ENCODE data around the gene NOS3. TPM values are rescaled to one million over a fixed set of nuclear protein-coding genes. Genes with fewer than 3 reads are reported as not detected.

NOS3 gene
- total RNA-seq, 1 experiment from 2014 or later, result 0.66 TPM

- ChIA-PET POLR2A (ENCODE audit: unreplicated experiment) (no interaction called here), CTCF (no interaction called here)
- H2AFZ ChIP-seq (ENCODE audit: low read length), result no peak overlapping the region
- H3K9me3 ChIP-seq (ENCODE audit: low read length), result 0 out of 2 replicates have a peak, but pooled peaks cover 6% of the 10 kb centered on the region
- no peaks in the 10 kb centered on the region for H4K20me1 ChIP-seq (ENCODE audit: low read length)
- DNase-seq (no peak), ATAC-seq (no peak)
- TF ChIP-seq CTCF (conservative IDR thresholded peaks at IDR 0.05; ENCODE audit: low read depth, low read length) (no peak), EZH2 (IDR thresholded peaks at IDR 0.05; ENCODE audit: low read length, unreplicated experiment) (no peak), EZH2phosphoT487 (IDR thresholded peaks at IDR 0.05; ENCODE audit: borderline replicate concordance, low read length) (no peak)
- no peak overlapping the region for H3K9ac ChIP-seq (ENCODE audit: low read length)
- H3K27ac ChIP-seq (ENCODE audit: low read length), result no peak overlapping the region
- H3F3A ChIP-seq (ENCODE audit: low read length, unreplicated experiment), result no peaks in the 10 kb centered on the region
- H3K36me3 ChIP-seq (ENCODE audit: low read depth, low read length), result no peaks in the 10 kb centered on the region
- no peaks in the 10 kb centered on the region for H3K79me2 ChIP-seq (ENCODE audit: low read length)
- no peaks in the 10 kb centered on the region for H3K9me2 ChIP-seq (replicated peaks; ENCODE audit: low read length)
- BruUV-seq (replicated peaks), result no TSS peak
- H3K4me2 ChIP-seq (ENCODE audit: low read length), result no peak overlapping the region
- intact Hi-C loops (cut with micrococcal nuclease), result no loop called here
- H3K27me3 ChIP-seq (ENCODE audit: low read length), result no peaks in the 10 kb centered on the region
- H3K4me1 ChIP-seq (ENCODE audit: insufficient read depth, low read length), result peaks cover 6% of the 10 kb centered on the region
- no peak overlapping the region for H3K4me3 ChIP-seq (ENCODE audit: low read length)
Measured at GRCh38 chr7:150993511-150993910, 2.7 kb downstream of the NOS3 start.

GRCh38 chr7:150994141-150994837, 3.5 kb downstream of the NOS3 start:
- ATAC-seq (no peak), DNase-seq (no peak)
- H3K4me2 ChIP-seq (ENCODE audit: low read length), result no peak overlapping the region
- CTCF ChIA-PET, result no interaction called here
- H3K9ac ChIP-seq (ENCODE audit: low read length), result no peak overlapping the region
- H3K4me3 ChIP-seq (ENCODE audit: low read length), result no peak overlapping the region
- H3K4me1 ChIP-seq (ENCODE audit: insufficient read depth, low read length), result peaks cover 6% of the 10 kb centered on the region
- H3K27me3 ChIP-seq (ENCODE audit: low read length), result no peaks in the 10 kb centered on the region
- H3F3A ChIP-seq (ENCODE audit: low read length, unreplicated experiment), result no peaks in the 10 kb centered on the region
- TF ChIP-seq EZH2phosphoT487 (IDR thresholded peaks at IDR 0.05; ENCODE audit: borderline replicate concordance, low read length) (no peak), EZH2 (IDR thresholded peaks at IDR 0.05; ENCODE audit: low read length, unreplicated experiment) (no peak), CTCF (conservative IDR thresholded peaks at IDR 0.05; ENCODE audit: low read depth, low read length) (no peak)
- 0 out of 2 replicates have a peak, but pooled peaks cover 6% of the 10 kb centered on the region for H3K9me3 ChIP-seq (ENCODE audit: low read length)
- no TSS peak for BruUV-seq (replicated peaks)
- no peak overlapping the region for H2AFZ ChIP-seq (ENCODE audit: low read length)
- H3K27ac ChIP-seq (ENCODE audit: low read length), result no peak overlapping the region
- H3K36me3 ChIP-seq (ENCODE audit: low read depth, low read length), result no peaks in the 10 kb centered on the region
- H3K9me2 ChIP-seq (replicated peaks; ENCODE audit: low read length), result no peaks in the 10 kb centered on the region
- intact Hi-C loops (cut with micrococcal nuclease), result no loop called here
- POLR2A ChIA-PET (ENCODE audit: unreplicated experiment), result no interaction called here
- H3K79me2 ChIP-seq (ENCODE audit: low read length), result no peaks in the 10 kb centered on the region
- H4K20me1 ChIP-seq (ENCODE audit: low read length), result no peaks in the 10 kb centered on the region

GRCh38 chr7:150994838-150995510, 4.2 kb downstream of the NOS3 start:
- no peaks in the 10 kb centered on the region for H3K27me3 ChIP-seq (ENCODE audit: low read length)
- H3K9ac ChIP-seq (ENCODE audit: low read length), result no peak overlapping the region
- H3K36me3 ChIP-seq (ENCODE audit: low read depth, low read length), result no peaks in the 10 kb centered on the region
- POLR2A ChIA-PET (ENCODE audit: unreplicated experiment), result no interaction called here
- peaks cover 6% of the 10 kb centered on the region for H3K4me1 ChIP-seq (ENCODE audit: insufficient read depth, low read length)
- no peak for DNase-seq
- H3K9me3 ChIP-seq (ENCODE audit: low read length), result 0 out of 2 replicates have a peak, but pooled peaks cover 3% of the 10 kb centered on the region
- H2AFZ ChIP-seq (ENCODE audit: low read length), result no peak overlapping the region
- ATAC-seq, result no peak
- BruUV-seq (replicated peaks), result no TSS peak
- H3F3A ChIP-seq (ENCODE audit: low read length, unreplicated experiment), result no peaks in the 10 kb centered on the region
- no peaks in the 10 kb centered on the region for H3K79me2 ChIP-seq (ENCODE audit: low read length)
- intact Hi-C loops (cut with micrococcal nuclease), result no loop called here
- no peak overlapping the region for H3K4me3 ChIP-seq (ENCODE audit: low read length)
- TF ChIP-seq CTCF (conservative IDR thresholded peaks at IDR 0.05; ENCODE audit: low read depth, low read length) (no peak), EZH2 (IDR thresholded peaks at IDR 0.05; ENCODE audit: low read length, unreplicated experiment) (no peak), EZH2phosphoT487 (IDR thresholded peaks at IDR 0.05; ENCODE audit: borderline replicate concordance, low read length) (no peak)
- no peak overlapping the region for H3K4me2 ChIP-seq (ENCODE audit: low read length)
- H4K20me1 ChIP-seq (ENCODE audit: low read length), result no peaks in the 10 kb centered on the region
- CTCF ChIA-PET, result no interaction called here
- no peaks in the 10 kb centered on the region for H3K9me2 ChIP-seq (replicated peaks; ENCODE audit: low read length)
- H3K27ac ChIP-seq (ENCODE audit: low read length), result no peak overlapping the region
